Activated T-cell treated with anti-CD3 and anti-CD28 coated beads for 1 hour (primary cell): ENCODE measurements around the gene NTN1.
"Not testable (repeated sequence)": the region's sequence is repeated elsewhere in the genome, so short reads cannot be mapped to it uniquely, and the experiment has no call there.

Experiments used
- DNase-seq: peaks from one replicate; pipeline ENCODE4 v3.0.0-alpha.2; 2020; ENCODE audit warnings: low read depth

The NTN1 gene

DNA sequence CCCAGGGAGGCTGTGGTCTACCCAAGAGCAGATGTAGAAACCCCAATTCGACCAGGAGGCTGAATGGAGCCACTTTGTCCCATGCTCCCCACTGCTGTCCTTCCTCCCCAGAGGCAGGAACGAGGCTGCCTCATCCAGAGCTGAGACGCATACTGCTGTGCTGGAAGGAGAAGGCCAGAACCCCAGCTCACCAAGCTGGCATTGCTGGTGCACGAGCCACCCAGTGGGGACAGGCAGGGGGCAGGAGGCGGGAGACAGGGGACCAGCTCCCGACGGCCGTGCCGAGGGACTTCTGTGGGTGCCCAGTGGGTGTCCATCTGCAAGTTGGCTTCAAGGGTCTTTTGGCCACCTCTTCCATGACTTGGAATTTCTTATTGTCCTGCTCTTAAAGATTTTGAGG is 66.6 kb downstream of the NTN1 start:
- DNase-seq: no peak

DNA sequence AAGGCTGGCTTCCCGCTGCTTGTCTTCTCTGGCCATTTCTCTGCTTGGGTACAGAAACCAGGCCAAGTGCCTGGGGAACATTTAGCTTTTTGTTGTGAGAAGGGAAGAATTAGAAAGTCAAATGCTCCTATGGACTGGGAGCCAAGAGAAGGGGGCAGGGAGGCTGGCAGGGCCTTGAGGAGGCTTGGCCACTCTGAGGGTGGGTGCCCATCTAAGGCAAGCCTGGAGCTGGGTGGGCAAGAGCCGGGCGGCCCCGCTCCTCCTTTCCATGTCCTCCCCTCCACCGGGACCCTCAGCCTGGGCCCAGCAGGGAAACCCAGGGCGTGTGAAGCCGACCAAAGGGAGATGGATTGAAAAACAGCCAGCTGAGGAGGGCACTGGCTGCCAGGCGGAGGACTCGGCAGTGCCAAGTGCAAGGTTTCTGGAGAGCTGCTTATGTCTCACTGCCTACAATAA is 69.4 kb downstream of the NTN1 start:
- no peak for DNase-seq

- DNase-seq: no peak
Measured at GRCh38 chr17:9094193-9094592, 72.9 kb downstream of the NTN1 start.

- DNase-seq: no peak
Measured at GRCh38 chr17:9095390-9095789, 74.1 kb downstream of the NTN1 start.

GRCh38 chr17:9098242-9098825 is 77.0 kb downstream of the NTN1 start:
- DNase-seq: no peak

- no peak for DNase-seq
Measured at GRCh38 chr17:9101356-9101755, 80.0 kb downstream of the NTN1 start.

DNA sequence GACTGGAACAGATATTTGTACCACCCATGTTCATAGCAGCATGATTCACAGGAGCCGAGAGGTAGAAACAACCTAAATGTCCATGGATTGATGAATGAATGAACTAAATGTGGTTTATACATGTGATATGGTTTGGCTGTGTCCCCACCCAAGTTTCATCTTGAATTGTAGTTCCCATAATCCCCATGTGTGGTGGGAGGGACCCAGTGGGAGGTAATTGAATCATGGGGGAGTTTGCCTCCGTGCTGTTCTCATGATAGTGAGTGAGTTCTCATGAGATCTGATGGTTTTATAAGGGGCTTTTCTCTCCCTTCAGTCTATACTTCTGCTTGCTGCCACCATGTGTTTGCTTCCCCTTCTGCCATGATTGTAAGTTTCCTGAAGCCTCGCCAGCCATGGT is 81.9 kb downstream of the NTN1 start:
- not testable (repeated sequence) for DNase-seq

DNA sequence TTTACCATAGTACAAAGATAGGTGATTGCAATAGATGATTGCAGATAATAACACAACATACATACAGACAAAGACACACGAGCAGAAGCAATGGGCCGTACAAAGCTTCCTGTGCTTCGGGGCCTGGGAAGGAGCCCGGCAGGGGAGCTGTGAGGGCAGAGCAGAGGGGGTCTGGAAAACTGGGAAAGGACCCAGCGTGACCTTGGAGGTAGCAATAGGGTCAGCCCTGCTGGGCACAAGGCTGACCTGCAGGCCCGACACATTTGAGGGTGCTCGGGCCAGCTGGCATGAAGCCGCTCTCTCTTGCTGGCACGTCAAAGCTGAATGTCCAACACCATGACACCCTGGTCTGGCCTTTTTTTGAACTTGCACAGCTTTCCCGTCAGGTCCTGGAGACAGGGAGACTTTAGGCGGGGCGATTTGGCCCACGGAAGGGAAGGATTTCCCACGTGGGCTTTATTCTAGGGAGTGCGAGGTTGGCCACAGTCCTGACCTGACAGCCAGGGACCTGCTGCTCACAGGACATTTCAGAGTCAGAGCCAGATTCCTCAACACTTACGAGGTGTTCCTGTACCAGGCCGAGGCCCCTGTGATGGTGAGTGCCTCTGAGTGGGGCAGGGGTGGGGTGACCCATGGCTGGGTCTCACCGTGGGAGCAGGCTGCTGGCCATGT is 83.2 kb downstream of the NTN1 start:
- DNase-seq: no peak

- DNase-seq: no peak
Measured at GRCh38 chr17:9105068-9105868, 84.0 kb downstream of the NTN1 start.

DNA sequence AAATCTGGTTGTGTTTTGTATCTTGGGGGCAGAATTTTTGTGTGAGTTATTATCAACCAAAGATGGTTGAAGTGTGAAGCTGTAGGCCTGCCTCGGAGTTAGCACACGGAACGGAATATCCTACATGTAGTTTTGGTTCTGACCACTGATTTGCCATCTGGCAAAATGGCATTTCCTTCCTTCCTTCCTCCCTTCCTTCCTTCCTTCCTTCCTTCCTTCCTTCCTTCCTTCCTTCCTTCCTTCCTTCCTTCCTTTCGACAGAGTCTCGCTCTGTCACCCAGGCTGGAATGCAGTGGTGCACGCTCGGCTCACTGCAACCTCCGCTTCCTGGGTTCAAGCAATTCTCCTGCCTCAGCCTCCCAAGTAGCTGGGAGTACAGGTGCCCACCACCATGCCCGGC is 85.0 kb downstream of the NTN1 start:
- DNase-seq: not testable (repeated sequence)

DNA sequence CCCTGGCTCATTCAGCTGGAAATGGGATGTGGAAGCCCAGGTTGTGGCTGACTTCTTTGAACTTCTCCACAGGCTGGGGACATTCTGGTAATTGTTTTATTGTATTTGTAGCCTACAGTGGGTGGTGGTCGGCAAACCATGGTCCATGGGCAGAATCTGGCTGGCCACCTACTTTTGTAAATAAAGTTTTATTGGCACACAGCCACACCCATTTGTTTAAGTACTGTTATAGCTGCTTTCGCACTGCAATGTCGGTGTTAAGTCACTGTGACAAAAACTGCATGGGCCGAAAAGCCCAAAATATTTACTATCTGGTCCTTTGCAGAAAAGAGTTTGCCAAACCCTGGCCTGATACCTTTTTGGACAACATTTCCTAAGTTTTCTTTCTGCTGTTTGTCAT is 86.2 kb downstream of the NTN1 start:
- no peak for DNase-seq

GRCh38 chr17:9108146-9108545 is 86.8 kb downstream of the NTN1 start:
- DNase-seq: no peak

- DNase-seq: no peak
Measured at GRCh38 chr17:9109933-9110332, 88.6 kb downstream of the NTN1 start.

GRCh38 chr17:9110501-9110900 is 89.2 kb downstream of the NTN1 start:
- no peak for DNase-seq

DNA sequence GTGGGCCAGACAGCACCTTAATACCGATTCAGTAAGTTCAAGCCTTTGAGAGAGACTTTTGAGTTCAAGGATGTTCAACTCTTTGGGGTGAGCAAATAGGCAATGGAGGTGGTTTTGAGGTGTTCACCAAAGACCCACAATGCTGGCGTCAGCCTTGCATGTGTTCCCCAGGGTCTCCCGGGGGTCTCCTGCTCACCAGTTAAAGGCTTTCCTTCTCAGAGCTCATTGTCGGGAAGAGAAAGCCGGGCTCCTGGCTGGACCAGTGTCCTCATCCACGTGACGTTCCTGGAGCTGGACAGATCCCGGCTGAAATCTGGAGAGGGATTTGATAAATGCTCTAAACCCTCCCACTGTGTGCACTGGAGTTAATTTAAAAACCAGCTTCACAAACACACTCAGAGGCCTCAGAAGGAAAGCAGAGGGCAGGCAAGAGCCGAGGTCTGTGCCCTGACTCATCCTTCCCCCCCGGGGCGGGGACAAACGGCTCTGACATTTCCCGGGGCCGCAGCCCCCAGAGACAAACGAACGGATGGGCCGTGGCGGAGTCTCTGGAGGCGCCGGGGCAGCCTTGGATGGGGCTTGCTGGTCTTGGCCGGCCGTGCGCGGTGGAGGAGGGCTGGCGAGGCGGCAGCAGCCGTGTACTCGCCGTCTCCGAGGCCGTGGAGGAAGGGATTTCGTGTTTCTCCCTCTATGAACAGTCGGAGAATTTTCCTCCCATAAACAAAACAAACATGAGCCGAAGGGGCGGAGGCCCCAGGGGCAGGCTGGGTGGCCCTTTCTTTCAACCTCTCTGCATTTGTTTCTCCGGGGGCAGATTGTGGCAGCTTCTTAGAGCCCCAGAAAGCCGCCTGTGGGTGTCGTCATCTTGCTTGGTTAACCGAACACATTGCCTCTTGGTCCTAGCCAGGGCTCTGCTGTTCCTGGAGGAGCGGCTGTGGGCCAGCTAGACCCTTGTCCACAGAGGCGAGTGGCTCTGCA is 94.2 kb downstream of the NTN1 start:
- DNase-seq: peak; percentile 20

- no peak for DNase-seq
Measured at GRCh38 chr17:9116311-9116835, 95.1 kb downstream of the NTN1 start.

- DNase-seq: no peak
Measured at GRCh38 chr17:9116861-9117568, 95.7 kb downstream of the NTN1 start.

DNA sequence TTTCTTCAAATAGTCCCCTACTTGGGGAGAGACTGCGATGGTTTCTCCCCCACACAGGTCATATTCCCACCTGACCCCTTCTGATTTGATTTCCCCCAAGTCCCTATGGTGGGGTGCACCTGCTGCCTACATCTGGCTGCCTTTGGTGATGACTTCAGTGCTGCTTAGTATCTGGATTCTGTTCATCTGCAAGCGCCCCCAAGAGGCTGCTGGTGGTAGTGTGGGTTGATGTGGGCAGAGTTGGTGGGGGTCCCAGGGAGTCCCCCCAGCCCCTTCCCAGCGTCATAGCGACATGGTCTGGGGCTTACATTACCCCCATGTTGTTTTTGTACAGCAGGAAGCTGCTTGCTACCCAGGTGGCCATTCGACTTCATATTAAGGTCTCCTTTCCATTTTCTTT is 99.2 kb downstream of the NTN1 start:
- DNase-seq: no peak

GRCh38 chr17:9121186-9121820 is 100.0 kb downstream of the NTN1 start:
- no peak for DNase-seq
